KMS-11 (cell line): ENCODE results near the gene SCNN1A.

Experiments
- H2AFZ ChIP-seq: fragments of 200-600 bp; sonication (generic); 2 replicates; pipeline ENCODE4 v1.6.1; 2016; ENCODE audit warnings: antibody characterized with exemption, mixed run types, low read depth
- H3K27ac ChIP-seq: fragments of 200-600 bp; sonication (generic); 2 replicates; pipeline ENCODE4 v1.6.1; 2016; ENCODE audit warnings: mild to moderate bottlenecking, mixed run types
- H3K27me3 ChIP-seq: fragments of 200-600 bp; sonication (generic); 2 replicates; pipeline ENCODE4 v1.6.1; 2017; ENCODE audit warnings: mild to moderate bottlenecking, low read depth, mixed run types, moderate library complexity; ENCODE audit not compliant: insufficient read depth
- H3K36me3 ChIP-seq: fragments of 200-600 bp; sonication (generic); 2 replicates; pipeline ENCODE4 v1.6.1; 2017; ENCODE audit warnings: mild to moderate bottlenecking, mixed run types; ENCODE audit not compliant: insufficient read depth
- H3K4me1 ChIP-seq: fragments of 200-600 bp; sonication (generic); 2 replicates; pipeline ENCODE4 v1.6.1; 2016; ENCODE audit warnings: mild to moderate bottlenecking, low read depth, mixed run types; ENCODE audit not compliant: poor library complexity, severe bottlenecking
- H3K4me2 ChIP-seq: fragments of 200-600 bp; sonication (generic); 2 replicates; pipeline ENCODE4 v1.7.0; 2016; ENCODE audit warnings: mild to moderate bottlenecking, mixed run types
- H3K4me3 ChIP-seq: fragments of 200-600 bp; sonication (generic); IDR thresholded peaks from 2 replicates; pipeline ENCODE4 v1.6.1; 2017; ENCODE audit warnings: low read depth, low read length, mixed read lengths; ENCODE audit not compliant: insufficient read depth
- H3K79me2 ChIP-seq: fragments of 200-600 bp; sonication (generic); 2 replicates; pipeline ENCODE4 v1.6.1; 2016; ENCODE audit warnings: low read depth, mixed run types; ENCODE audit not compliant: insufficient read depth
- H3K9ac ChIP-seq: fragments of 200-600 bp; sonication (generic); 2 replicates; pipeline ENCODE4 v1.6.1; 2016; ENCODE audit warnings: mild to moderate bottlenecking, mixed run types
- H4K20me1 ChIP-seq: fragments of 200-600 bp; sonication (generic); 2 replicates; pipeline ENCODE4 v1.6.1; 2016; ENCODE audit warnings: mild to moderate bottlenecking, mixed run types; ENCODE audit not compliant: insufficient read depth
- CTCF ChIP-seq: fragments of 200-600 bp; sonication (generic); conservative IDR thresholded peaks from 2 replicates; pipeline ENCODE4 v1.6.1; 2017; ENCODE audit warnings: low read depth, mild to moderate bottlenecking, antibody characterized with exemption, low read length, moderate library complexity, mixed read lengths

The SCNN1A gene

GRCh38 chr12:6328045-6328779 lies 47.2 kb downstream of the SCNN1A start:
- no peak for TF ChIP-seq CTCF
- H4K20me1 ChIP-seq, result no peaks in the 10 kb centered on the region
- H3K4me2 ChIP-seq, result no peak overlapping the region
- H3K9ac ChIP-seq, result no peak overlapping the region
- no peak overlapping the region for H3K4me3 ChIP-seq
- H3K4me1 ChIP-seq, result peaks cover 7% of the 10 kb centered on the region
- H3K79me2 ChIP-seq, result no peaks in the 10 kb centered on the region
- H3K27me3 ChIP-seq, result no peaks in the 10 kb centered on the region
- no peak overlapping the region for H3K27ac ChIP-seq
- no peak overlapping the region for H2AFZ ChIP-seq
- no peaks in the 10 kb centered on the region for H3K36me3 ChIP-seq

GRCh38 chr12:6327229-6328041 lies 47.9 kb downstream of the SCNN1A start:
- no peak for TF ChIP-seq CTCF
- Histone ChIP-seq H3K9ac (no peak overlapping the region), H3K27ac (no peak overlapping the region), H3K4me3 (no peak overlapping the region), H2AFZ (no peak overlapping the region), H3K79me2 (no peaks in the 10 kb centered on the region), H3K27me3 (no peaks in the 10 kb centered on the region), H3K36me3 (no peaks in the 10 kb centered on the region), H4K20me1 (no peaks in the 10 kb centered on the region), H3K4me1 (peaks cover 12% of the 10 kb centered on the region), H3K4me2 (no peak overlapping the region)

- Histone ChIP-seq H3K4me3 (no peak overlapping the region), H4K20me1 (no peaks in the 10 kb centered on the region), H3K4me2 (no peak overlapping the region), H3K4me1 (peaks cover 12% of the 10 kb centered on the region), H2AFZ (no peak overlapping the region), H3K9ac (no peak overlapping the region), H3K36me3 (no peaks in the 10 kb centered on the region), H3K27ac (no peak overlapping the region), H3K79me2 (no peaks in the 10 kb centered on the region), H3K27me3 (no peaks in the 10 kb centered on the region)
- TF ChIP-seq CTCF, result no peak
Observed at GRCh38 chr12:6326316-6327228, 48.8 kb downstream of the SCNN1A start.

- Histone ChIP-seq H3K27me3 (no peaks in the 10 kb centered on the region; the same call in 1 of the 2 replicates), H3K9ac (no peak overlapping the region), H4K20me1 (no peaks in the 10 kb centered on the region), H3K79me2 (no peaks in the 10 kb centered on the region), H3K4me3 (no peak overlapping the region), H3K4me2 (no peak overlapping the region), H3K27ac (no peak overlapping the region), H2AFZ (no peak overlapping the region), H3K4me1 (peaks cover 12% of the 10 kb centered on the region), H3K36me3 (no peaks in the 10 kb centered on the region)
- no peak for TF ChIP-seq CTCF
Observed at GRCh38 chr12:6324936-6325750, 50.2 kb downstream of the SCNN1A start.
